K562 (cell line): Measurements from ENCODE around the gene CORO6. TPM values are rescaled to one million over a fixed set of nuclear protein-coding genes. Genes with fewer than 3 reads are reported as not detected.

Experiments
- ATF2 ChIP-seq: sonication (generic); formaldehyde crosslinking; IDR thresholded peaks from 2 replicates; pipeline ENCODE4 v1.8.1; 2022; ENCODE audit warnings: missing genetic modification reagents
- CXXC5 ChIP-seq: fragments of 250-450 bp; sonication (Bioruptor Pico); IDR thresholded peaks from 2 replicates; pipeline ENCODE4 v1.8.0; 2022; ENCODE audit warnings: inconsistent platforms, mild to moderate bottlenecking, moderate library complexity
- FOXJ3 ChIP-seq: sonication (generic); formaldehyde crosslinking; IDR thresholded peaks from 2 replicates; pipeline ENCODE4 v1.4.0; 2020; ENCODE audit warnings: mild to moderate bottlenecking, missing genetic modification reagents
- FOXM1 ChIP-seq, 2 experiments: fragments of 450-650 bp in 1 of 2; sonication (generic) in 1 of 2; formaldehyde crosslinking in 1 of 2; IDR thresholded peaks; 2 replicates each; pipeline versions ENCODE4 v1.6.1 to v1.9.0; 2017 to 2022; ENCODE audit warnings: low read depth in 2 of 2, mild to moderate bottlenecking in 2 of 2, missing genetic modification reagents in 1 of 2, moderate library complexity in 1 of 2
- GABPA ChIP-seq: fragments of 200-800 bp; sonication (Bioruptor generic); conservative IDR thresholded peaks from 2 replicates; pipeline ENCODE4 v1.6.1; 2016; ENCODE audit warnings: low read depth, missing genetic modification characterization, missing compliant biosample characterization
- KAT8 ChIP-seq: fragments of 450-650 bp; IDR thresholded peaks from 2 replicates; pipeline ENCODE4 v1.6.1; 2016; ENCODE audit warnings: low read depth, mild to moderate bottlenecking
- MED1 ChIP-seq: sonication (generic); formaldehyde crosslinking; IDR thresholded peaks from 2 replicates; pipeline ENCODE4 v1.8.1; 2023; ENCODE audit warnings: missing genetic modification reagents, borderline replicate concordance
- NFXL1 ChIP-seq: fragments of 450-650 bp; formaldehyde crosslinking; IDR thresholded peaks from 2 replicates; pipeline ENCODE4 v1.4.0; 2021; ENCODE audit warnings: mild to moderate bottlenecking
- SAP30 ChIP-seq: fragments of 200-600 bp; sonication (generic); IDR thresholded peaks from 2 replicates; pipeline ENCODE4 v1.6.1; 2012; ENCODE audit warnings: borderline replicate concordance, low read depth, mild to moderate bottlenecking, moderate library complexity, low read length, control low read depth, inconsistent platforms; ENCODE audit not compliant: insufficient read depth, poor library complexity, severe bottlenecking
- ZBTB43 ChIP-seq: sonication (generic); formaldehyde crosslinking; IDR thresholded peaks from 2 replicates; pipeline ENCODE4 v1.8.0; 2023; ENCODE audit warnings: mild to moderate bottlenecking, missing genetic modification reagents
- ZBTB8A ChIP-seq: fragments of 450-650 bp; IDR thresholded peaks from 2 replicates; pipeline ENCODE4 v1.6.1; 2018; ENCODE audit warnings: mild to moderate bottlenecking, moderate library complexity; ENCODE audit not compliant: partially characterized antibody
- ZNF133 ChIP-seq: fragments of 250-450 bp; sonication (Bioruptor Pico); IDR thresholded peaks from 2 replicates; pipeline ENCODE4 v1.4.0; 2020; ENCODE audit warnings: mild to moderate bottlenecking
- ZNF511 ChIP-seq: sonication (generic); formaldehyde crosslinking; IDR thresholded peaks from 2 replicates; pipeline ENCODE4 v1.8.0; 2022; ENCODE audit warnings: mild to moderate bottlenecking, missing genetic modification reagents
- ZNF696 ChIP-seq: fragments of 250-450 bp; sonication (Bioruptor Pico); conservative IDR thresholded peaks from 2 replicates; pipeline ENCODE4 v1.4.0; 2020; ENCODE audit warnings: mild to moderate bottlenecking, moderate library complexity
- polyA plus RNA-seq, 8 experiments: library from polyadenylated mRNA; depleted of rRNA in 4 of 8; stranded (reverse) in 5 of 8; unstranded in 3 of 8; fragments of >200 nt; fragmentation: Nextera tagmentation in 2 of 8; fragmentation: Illumina TruSeq in 1 of 8; extraction: Ambion mirVana in 2 of 8; extraction: Trizol in 1 of 8; gene quantifications; 2 replicates each; pipeline versions ENCODE4 v1.2.1 to v1.2.3, GENCODE V29; 2011 to 2014; ENCODE audit warnings: inconsistent platforms in 1 of 8, missing spikeins in 1 of 8
- total RNA-seq, 7 experiments: library from RNA; depleted of rRNA in 6 of 7; stranded (reverse); fragments of >200 nt in 6 of 7; fragmentation: Illumina TruSeq in 2 of 7; extraction: Trizol in 2 of 7; gene quantifications; 2 replicates each; pipeline versions ENCODE4 v1.2.1 to v1.2.3, GENCODE V29; 2011 to 2021; ENCODE audit warnings: low replicate concordance in 1 of 7
- TF ChIP-seq, protein P1 (sequence below): sonication (generic); formaldehyde crosslinking; IDR thresholded peaks from 2 replicates; pipeline ENCODE4 v1.9.0; 2022; ENCODE audit warnings: mild to moderate bottlenecking, missing genetic modification reagents
- TF ChIP-seq, protein P2 (sequence below): IDR thresholded peaks from 2 replicates; pipeline ENCODE4 v1.6.1; 2012; ENCODE audit warnings: low read depth, low read length, improper control_type of control experiment, borderline replicate concordance
- TF ChIP-seq, protein P3 (sequence below): fragments of 200-400 bp; formaldehyde crosslinking; IDR thresholded peaks from 2 replicates; pipeline ENCODE4 v1.6.1; 2017; ENCODE audit warnings: mild to moderate bottlenecking, low read depth, low read length, moderate library complexity

CORO6 gene
- total and polyA plus RNA-seq, 9 of the 15 experiments (the other 6 are each of a cell fraction or from before 2014, with no cell fraction given) = 0.04 to 11.9 (median 2.4) TPM

GRCh38 chr17:29593591-29594518 is 28.9 kb downstream of the CORO6 start (continued):
- TF ChIP-seq, protein P1, sequence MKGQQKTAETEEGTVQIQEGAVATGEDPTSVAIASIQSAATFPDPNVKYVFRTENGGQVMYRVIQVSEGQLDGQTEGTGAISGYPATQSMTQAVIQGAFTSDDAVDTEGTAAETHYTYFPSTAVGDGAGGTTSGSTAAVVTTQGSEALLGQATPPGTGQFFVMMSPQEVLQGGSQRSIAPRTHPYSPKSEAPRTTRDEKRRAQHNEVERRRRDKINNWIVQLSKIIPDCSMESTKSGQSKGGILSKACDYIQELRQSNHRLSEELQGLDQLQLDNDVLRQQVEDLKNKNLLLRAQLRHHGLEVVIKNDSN (CRISPR knock-in tag) = peak; percentile 22; the same call in 1 of the 2 replicates
- no peak for TF ChIP-seq FOXM1 (IDR thresholded peaks at IDR 0.05; ENCODE audit: low read depth)
- no peak for TF ChIP-seq FOXM1 (CRISPR knock-in tag; IDR thresholded peaks at IDR 0.05; ENCODE audit: low read depth)
- no peak for TF ChIP-seq MED1 (CRISPR knock-in tag)
- TF ChIP-seq, protein P2, sequence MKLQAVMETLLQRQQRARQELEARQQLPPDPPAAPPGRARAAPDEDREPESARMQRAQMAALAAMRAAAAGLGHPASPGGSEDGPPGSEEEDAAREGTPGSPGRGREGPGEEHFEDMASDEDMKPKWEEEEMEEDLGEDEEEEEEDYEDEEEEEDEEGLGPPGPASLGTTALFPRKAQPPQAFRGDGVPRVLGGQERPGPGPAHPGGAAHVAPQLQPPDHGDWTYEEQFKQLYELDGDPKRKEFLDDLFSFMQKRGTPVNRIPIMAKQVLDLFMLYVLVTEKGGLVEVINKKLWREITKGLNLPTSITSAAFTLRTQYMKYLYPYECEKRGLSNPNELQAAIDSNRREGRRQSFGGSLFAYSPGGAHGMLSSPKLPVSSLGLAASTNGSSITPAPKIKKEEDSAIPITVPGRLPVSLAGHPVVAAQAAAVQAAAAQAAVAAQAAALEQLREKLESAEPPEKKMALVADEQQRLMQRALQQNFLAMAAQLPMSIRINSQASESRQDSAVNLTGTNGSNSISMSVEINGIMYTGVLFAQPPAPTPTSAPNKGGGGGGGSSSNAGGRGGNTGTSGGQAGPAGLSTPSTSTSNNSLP = no peak
- no peak for TF ChIP-seq NFXL1 (CRISPR knock-in tag)
- TF ChIP-seq KAT8 = no peak
- no peak for TF ChIP-seq ZBTB43 (CRISPR knock-in tag)
- TF ChIP-seq ATF2 (CRISPR knock-in tag) = peak; percentile 61; the same call in 1 of the 2 replicates
- peak; percentile 27; the same call in 1 of the 2 replicates for TF ChIP-seq CXXC5 (CRISPR knock-in tag)
- TF ChIP-seq, protein P3, sequence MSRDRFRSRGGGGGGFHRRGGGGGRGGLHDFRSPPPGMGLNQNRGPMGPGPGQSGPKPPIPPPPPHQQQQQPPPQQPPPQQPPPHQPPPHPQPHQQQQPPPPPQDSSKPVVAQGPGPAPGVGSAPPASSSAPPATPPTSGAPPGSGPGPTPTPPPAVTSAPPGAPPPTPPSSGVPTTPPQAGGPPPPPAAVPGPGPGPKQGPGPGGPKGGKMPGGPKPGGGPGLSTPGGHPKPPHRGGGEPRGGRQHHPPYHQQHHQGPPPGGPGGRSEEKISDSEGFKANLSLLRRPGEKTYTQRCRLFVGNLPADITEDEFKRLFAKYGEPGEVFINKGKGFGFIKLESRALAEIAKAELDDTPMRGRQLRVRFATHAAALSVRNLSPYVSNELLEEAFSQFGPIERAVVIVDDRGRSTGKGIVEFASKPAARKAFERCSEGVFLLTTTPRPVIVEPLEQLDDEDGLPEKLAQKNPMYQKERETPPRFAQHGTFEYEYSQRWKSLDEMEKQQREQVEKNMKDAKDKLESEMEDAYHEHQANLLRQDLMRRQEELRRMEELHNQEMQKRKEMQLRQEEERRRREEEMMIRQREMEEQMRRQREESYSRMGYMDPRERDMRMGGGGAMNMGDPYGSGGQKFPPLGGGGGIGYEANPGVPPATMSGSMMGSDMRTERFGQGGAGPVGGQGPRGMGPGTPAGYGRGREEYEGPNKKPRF = no peak
- TF ChIP-seq ZBTB8A = no peak
- TF ChIP-seq ZNF133 (CRISPR knock-in tag) = no peak
- TF ChIP-seq ZNF511 (CRISPR knock-in tag) = peak; percentile 99
- TF ChIP-seq GABPA = no peak
- TF ChIP-seq ZNF696 (CRISPR knock-in tag) = no peak
- TF ChIP-seq SAP30 = peak; percentile 74
- TF ChIP-seq FOXJ3 (CRISPR knock-in tag) = peak; percentile 73; the same call in 1 of the 2 replicates
